ENCODE measurements around the gene USHBP1.
A peak's percentile ranks its signal among the peaks of the same experiment; 100 is the strongest.

Gene USHBP1

DNA sequence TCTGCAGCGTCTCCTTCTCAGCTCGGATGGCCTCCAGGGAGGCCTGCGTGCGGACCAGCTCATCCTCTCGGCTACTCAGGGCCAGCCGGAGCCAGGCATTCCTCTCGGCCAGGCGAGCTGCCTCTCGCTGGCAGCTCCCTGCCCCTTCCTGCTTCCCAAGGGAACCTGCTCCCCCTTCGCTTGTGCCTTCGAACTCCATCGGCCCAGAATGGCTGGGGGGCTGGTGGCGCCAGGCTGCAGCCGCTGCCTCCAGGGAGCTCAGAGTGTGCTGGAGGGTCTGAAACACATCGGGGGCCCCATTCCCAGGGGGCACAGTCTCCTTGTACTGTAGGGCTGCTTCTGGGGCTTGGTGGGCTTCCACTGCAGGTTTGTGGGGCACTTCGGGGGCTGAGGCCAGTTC is 2.0 kb downstream of the USHBP1 start:
- no peak for DNase-seq (ENCODE audit: low read depth)

DNA sequence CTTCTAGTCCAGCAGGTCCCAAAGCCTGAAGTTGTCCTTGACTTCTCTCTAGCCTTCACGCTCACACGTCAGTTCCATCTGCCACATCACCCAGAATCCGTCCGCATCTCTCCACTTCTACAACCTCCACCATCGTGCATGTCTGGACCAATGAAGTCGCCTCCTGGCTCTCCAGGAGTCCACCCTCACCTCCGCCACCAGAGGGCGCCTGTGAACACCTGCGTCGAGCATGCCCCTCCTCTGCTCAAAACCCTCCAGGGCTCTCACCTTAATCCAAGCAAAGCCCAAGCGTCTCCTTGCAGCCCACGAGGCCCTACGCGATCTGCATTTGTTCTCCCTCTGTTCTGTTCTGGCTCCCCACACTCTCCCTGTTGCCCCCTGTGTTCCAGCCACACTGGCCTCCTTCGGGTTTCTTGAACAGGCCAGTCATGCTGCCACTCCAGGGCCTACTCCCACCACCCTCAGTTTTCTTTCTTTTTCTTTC is 3.7 kb downstream of the USHBP1 start:
- DNase-seq (ENCODE audit: low read depth), result peak; percentile 82

- no peak for DNase-seq (ENCODE audit: low read depth)
Observed at GRCh38 chr19:17259934-17260333, 4.6 kb downstream of the USHBP1 start.

- DNase-seq (ENCODE audit: low read depth), result no peak
Observed at GRCh38 chr19:17259118-17259780, 5.3 kb downstream of the USHBP1 start.

DNA sequence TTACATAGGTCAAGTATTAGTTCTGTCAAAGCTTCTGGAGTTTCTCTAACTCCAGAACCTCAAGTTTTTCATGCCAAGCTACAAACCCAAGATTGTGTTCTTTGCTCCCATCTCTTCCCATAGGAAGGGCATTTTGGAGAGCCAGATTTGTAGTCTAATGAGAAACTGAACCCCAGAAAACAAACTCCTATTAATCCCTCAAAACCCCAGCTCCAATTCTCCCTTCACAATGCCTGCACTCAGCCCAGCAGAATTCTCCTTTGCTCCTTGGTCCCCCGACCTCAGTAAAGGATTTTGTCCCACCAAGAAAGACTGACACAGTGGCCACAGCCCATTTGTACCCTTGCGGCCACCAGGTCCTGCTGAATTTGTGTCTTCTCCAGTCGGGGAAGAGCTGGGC is 8.4 kb downstream of the USHBP1 start:
- DNase-seq (ENCODE audit: low read depth), result no peak

- no peak for DNase-seq (ENCODE audit: low read depth)
Observed at GRCh38 chr19:17255150-17255621, 9.4 kb downstream of the USHBP1 start.

GRCh38 chr19:17254636-17255035 is 9.9 kb downstream of the USHBP1 start:
- no peak for DNase-seq (ENCODE audit: low read depth)

DNA sequence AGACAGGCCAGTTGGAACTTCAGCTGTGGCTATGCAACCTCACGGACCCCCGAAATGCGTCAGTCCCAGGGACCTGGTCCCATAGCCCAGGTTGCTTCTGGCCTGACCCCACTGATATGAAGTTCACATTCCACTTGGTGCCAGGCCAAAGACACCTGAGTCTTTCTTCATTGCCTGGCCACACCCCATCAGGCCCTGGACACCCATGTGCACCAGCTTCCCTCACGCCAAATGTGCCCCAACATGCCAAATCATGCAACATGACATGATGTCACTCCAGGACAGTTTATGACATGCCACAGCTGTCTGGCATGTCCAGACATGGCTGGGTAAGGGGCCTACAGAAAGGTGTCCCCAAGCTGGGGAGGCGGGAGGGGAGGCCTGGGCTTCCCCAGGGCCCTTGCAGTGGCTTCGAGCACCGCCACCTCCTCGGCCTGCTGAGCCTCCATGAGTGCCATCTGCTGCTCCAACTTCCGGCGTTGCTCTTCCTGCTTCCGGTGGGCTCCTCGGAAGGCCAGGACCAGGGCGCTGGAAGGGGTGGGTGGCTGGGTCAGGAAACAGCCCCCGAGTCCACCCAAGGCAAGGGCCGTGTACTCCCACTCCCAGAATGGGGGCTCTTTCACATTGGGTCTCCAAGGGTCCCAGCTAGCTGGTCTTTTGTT is 14.5 kb downstream of the USHBP1 start:
- no peak for DNase-seq (ENCODE audit: low read depth)

- DNase-seq (ENCODE audit: low read depth), result no peak
Observed at GRCh38 chr19:17248011-17248776, 16.4 kb downstream of the USHBP1 start.

- DNase-seq (ENCODE audit: low read depth), result no peak
Observed at GRCh38 chr19:17246681-17247425, 17.7 kb downstream of the USHBP1 start.

DNA sequence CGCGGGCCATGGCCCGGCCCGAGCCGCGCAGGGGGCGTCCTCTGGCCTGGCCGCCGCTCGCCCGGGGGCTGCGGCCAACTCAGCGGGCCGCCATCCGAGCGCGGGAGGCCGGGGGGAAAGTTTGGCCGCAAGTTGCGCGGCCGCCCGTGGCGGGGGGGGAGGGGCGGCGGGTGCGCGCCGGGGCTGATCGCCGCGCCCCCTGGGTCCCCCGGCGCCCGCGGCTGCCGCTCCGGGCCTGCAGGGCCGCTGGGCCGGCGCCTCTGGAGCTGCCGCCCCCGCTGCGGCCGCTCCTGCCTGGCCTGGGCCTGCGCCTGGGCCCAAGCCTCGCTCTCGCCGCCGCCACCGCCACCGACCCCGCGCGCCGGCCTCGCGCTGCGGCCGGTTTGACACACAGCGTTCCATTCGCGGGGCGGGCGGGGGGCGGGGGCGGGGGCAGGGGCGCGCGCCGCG is 19.0 kb downstream of the USHBP1 start, which contains the start of gene NR2F6:
TSS of gene NR2F6 (minus strand) at position 385 of the 450 bp plus-strand sequence. CDS start 699 bp downstream, outside the sequence.
- no peak for DNase-seq (ENCODE audit: low read depth)

DNA sequence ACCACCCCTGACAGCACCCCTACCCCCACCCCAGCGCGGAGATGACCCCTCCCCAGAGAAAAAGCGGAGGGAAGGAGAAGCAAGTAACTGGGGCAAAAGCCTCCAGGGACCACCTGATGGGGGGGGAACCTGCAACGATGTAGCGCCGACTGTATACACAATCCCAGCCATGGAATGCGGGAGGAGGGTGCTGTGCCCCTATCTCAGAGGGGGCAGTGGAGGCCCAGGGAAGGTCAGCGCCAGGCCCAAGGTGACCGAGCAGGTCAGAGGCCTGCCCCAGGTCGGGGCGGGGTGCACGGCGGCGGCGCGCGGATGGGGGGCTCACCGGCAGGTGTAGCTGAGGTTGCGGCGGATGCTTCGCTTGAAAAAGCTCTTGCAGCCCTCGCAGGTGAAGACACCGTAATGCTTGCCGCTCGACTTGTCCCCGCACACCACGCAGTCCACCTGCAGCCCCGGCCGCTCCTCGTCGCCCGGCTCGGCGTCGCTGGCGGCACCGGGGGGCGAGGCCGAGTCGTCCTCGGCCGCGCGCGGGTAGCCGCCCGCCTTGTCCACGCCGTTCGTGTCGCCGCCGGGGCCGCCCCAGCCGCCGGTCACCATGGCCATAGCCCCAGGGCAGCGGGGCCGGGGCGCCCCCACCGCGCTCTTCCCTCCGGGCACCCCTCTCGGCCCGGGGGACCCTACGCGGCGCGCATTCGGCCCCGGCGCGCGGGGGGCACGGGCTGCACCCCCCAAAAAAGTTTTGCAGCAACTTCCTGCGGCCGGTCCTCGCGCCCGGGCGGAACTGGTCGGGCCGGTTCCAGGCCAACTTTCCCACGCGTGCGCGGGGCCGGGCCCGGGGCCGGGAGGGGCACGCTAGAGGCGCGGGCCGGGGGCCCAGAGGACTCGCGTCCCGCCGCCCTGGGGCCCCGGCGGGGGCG is 19.7 kb downstream of the USHBP1 start:
- DNase-seq (ENCODE audit: low read depth), result no peak

DNA sequence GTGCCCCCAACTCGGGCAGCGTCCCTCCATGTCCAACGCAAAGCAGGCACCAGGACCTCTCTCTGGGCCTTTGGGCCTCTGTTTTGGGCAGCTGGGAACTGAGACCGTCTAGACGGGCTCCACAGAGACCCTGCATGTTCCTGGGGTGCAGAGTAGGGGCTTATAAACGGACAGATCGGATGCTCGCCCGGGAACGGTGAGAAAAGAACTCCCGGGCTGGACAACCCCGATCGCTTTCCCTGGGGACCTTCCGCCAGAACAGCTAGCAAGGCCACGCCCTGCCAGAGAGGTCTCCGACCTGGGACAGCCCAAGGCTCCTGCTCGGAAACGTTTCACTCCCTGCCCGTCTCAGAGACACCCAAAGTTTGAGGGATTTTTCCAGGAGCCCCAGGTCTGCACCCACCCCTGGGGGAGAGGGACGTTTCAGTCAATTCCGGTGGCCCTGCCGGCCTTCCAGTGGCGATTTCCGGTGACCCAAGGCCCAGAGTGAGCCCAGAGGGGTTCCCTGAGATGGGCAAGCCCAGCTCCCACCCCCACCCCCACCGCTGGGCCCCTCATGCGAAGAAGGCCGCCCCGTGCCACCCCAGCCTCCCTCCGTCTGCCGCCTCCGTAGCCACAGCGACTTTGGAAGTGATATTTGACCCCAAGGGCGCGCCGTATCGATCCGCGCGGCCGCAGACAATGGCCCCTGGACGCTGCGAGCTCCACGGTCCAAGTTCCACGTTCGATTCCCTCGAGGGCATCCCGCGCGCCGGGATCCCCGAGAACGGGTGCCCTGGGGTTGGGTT is 20.5 kb downstream of the USHBP1 start:
- no peak for DNase-seq (ENCODE audit: low read depth)

DNA sequence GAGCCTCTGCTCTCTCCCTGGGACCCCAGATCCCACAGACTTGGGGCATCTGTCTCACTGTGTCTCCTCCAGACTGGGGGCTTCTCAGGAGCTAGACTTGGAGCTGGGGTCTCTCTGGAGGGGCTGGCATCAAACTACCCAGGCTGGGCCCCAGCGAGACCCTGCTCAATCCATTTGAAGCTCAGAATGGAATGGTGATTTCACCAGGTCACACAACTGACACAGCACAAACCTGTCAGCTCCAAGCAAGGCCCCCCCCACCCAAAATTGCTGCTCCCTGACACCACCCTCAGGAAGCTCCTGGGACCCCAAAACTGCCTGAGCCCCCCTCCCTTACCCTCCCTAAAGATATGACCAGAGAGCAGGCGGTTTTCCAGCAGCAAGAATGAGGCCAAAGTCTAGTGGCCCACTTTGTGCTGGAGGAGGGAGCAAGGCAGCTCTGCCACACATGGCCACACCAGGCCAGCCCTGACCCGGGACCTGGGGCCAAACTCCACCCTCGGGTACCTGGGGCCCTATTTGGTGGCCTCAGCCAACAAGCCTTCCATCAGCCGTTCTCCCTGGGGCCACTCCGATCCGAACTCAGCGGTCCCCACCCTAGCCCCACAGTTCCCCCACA is 21.2 kb downstream of the USHBP1 start:
- DNase-seq (ENCODE audit: low read depth), result no peak

DNA sequence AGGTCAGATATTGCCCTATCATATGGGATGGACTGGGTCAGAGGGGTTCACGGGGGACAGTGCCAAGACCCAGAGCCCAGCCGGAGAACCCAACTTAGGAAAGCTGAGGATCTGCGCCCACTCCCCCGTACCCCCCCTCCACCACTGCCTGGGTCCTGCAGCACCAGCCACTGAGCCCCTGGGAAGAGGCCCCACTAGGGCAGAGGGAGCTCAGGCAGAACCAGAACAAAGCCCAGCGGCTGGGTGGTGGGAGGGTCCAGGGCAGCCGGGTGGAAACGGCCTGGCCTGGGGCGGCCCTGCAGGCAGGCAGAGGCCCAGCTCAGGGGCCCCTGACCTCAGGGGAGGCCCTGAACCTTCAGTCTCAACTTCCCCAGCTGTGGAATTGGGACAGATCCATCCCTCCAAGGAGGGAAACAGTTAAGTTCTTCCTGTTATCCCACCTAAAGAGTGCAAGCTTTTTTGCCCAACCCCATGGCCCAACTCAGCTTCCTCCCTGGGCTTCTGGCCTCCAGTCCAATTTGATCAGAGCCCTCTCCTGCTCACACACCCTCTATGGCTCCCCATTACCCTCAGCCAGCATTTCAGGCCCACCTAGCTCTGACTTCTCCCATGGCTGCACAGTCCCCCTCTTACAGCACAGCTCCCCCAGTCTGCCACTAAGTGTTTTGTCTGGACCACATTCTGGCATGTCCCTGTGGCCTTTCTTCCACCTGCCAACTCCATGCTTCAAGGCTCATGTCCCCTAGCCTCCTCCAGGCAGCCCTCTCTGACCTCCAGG is 21.9 kb downstream of the USHBP1 start:
- DNase-seq (ENCODE audit: low read depth), result no peak

DNA sequence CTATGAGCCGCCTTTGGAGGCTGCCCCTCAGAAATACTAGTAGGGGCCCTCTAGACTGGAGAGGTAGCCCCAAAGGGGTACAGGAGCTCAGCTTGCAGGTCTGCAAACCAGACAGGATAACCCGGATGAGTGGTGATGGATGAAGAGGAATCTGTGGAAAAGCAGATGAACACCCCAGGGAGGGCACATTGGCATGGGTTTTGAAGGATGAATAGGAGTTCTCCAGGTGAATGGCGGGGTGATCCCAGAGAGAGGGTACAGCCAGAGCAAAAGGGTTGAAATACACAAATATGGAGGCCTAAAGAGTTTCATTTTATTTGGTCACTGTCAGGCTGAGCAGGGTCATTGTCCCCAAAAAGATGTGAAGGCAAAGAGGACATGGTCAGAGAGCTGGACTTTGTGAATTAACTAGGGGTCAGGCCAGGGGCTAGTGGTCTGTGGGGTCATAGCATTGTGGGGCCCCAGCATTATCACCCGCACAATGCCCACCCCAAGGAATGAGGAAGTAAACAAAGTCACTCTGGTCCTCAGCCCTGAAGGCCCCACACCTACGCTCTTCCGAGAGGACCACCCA is 23.6 kb downstream of the USHBP1 start:
- DNase-seq (ENCODE audit: low read depth), result no peak

GRCh38 chr19:17240062-17240752 is 24.3 kb downstream of the USHBP1 start:
- DNase-seq (ENCODE audit: low read depth), result no peak
